Measurements from ENCODE around the gene ADD2.

The ADD2 gene

GRCh38 chr2:70676301-70677035, 91.5 kb downstream of the ADD2 start:
- H3K4me3 ChIP-seq (ENCODE audit: low read depth, low read length): no peak overlapping the region
- TF ChIP-seq CTCF (conservative IDR thresholded peaks at IDR 0.05; ENCODE audit: low read depth, low read length): no peak
- DNase-seq (ENCODE audit: low read depth): no peak

- TF ChIP-seq CTCF (conservative IDR thresholded peaks at IDR 0.05; ENCODE audit: low read depth, low read length): no peak
- no peak for DNase-seq (ENCODE audit: low read depth)
- H3K4me3 ChIP-seq (ENCODE audit: low read depth, low read length): no peak overlapping the region
Observed at GRCh38 chr2:70675862-70676261, 92.1 kb downstream of the ADD2 start.

GRCh38 chr2:70674636-70675430, 93.2 kb downstream of the ADD2 start:
- DNase-seq (ENCODE audit: low read depth): no peak
- H3K4me3 ChIP-seq (ENCODE audit: low read depth, low read length): no peak overlapping the region
- TF ChIP-seq CTCF (conservative IDR thresholded peaks at IDR 0.05; ENCODE audit: low read depth, low read length): no peak

- no peak for DNase-seq (ENCODE audit: low read depth)
- TF ChIP-seq CTCF (conservative IDR thresholded peaks at IDR 0.05; ENCODE audit: low read depth, low read length): no peak
- H3K4me3 ChIP-seq (ENCODE audit: low read depth, low read length): no peak overlapping the region
Observed at GRCh38 chr2:70673041-70673647, 94.9 kb downstream of the ADD2 start.

- DNase-seq (ENCODE audit: low read depth): no peak
- TF ChIP-seq CTCF (conservative IDR thresholded peaks at IDR 0.05; ENCODE audit: low read depth, low read length): no peak
- no peak overlapping the region for H3K4me3 ChIP-seq (ENCODE audit: low read depth, low read length)
Observed at GRCh38 chr2:70671092-70671675, 96.8 kb downstream of the ADD2 start.

- TF ChIP-seq CTCF (conservative IDR thresholded peaks at IDR 0.05; ENCODE audit: low read depth, low read length): no peak
- H3K4me3 ChIP-seq (ENCODE audit: low read depth, low read length): no peak overlapping the region
- no peak for DNase-seq (ENCODE audit: low read depth)
Observed at GRCh38 chr2:70670626-70671025, 97.4 kb downstream of the ADD2 start.

Data from choroid plexus epithelial cell (primary cell).